ENCODE data around the gene PITPNC1. TPM values are rescaled to one million over a fixed set of nuclear protein-coding genes. Genes with fewer than 3 reads are reported as not detected.

PITPNC1 gene
- total RNA-seq, 4 donors from 2014 or later = 14.1 to 35.5 (median 31.8) TPM

GRCh38 chr17:67393809-67394397 lies 16.8 kb downstream of the PITPNC1 start:
- intact Hi-C loops (cut with DNase I) = no loop called here
- H3K27ac ChIP-seq (replicated peaks in 1 of 4) = no peak overlapping the region
- H3K4me3 ChIP-seq = no peak overlapping the region
- peaks cover 0 to 3% (median 0%) of the 10 kb centered on the region in 4 donors for H3K36me3 ChIP-seq
- DNase-seq (ENCODE audit: extremely low spot score) = no peak
- no peaks in the 10 kb centered on the region for H3K27me3 ChIP-seq
- H3K9me3 ChIP-seq = no peaks in the 10 kb centered on the region
- WGBS = 96% methylated on average over 9 of the region's 9 CpGs
- H3K4me1 ChIP-seq = peaks cover 17 to 33% (median 25%) of the 10 kb centered on the region in 4 donors
- no peak for TF ChIP-seq EP300 (IDR thresholded peaks at IDR 0.05)
- TF ChIP-seq POLR2AphosphoS5 (IDR thresholded peaks at IDR 0.05) = no peak
- TF ChIP-seq CTCF (IDR thresholded peaks at IDR 0.05) = no peak
- no peak for TF ChIP-seq POLR2A (IDR thresholded peaks at IDR 0.05; ENCODE audit: low read depth)

GRCh38 chr17:67399676-67400075 lies 22.6 kb downstream of the PITPNC1 start:
- DNase-seq (ENCODE audit: extremely low spot score) = no peak
- Histone ChIP-seq H3K27me3 (no peaks in the 10 kb centered on the region), H3K9me3 (no peaks in the 10 kb centered on the region), H3K4me3 (no peak overlapping the region), H3K36me3 (no peaks in the 10 kb centered on the region), H3K4me1 (peaks cover 9 to 22% (median 15%) of the 10 kb centered on the region in 4 donors), H3K27ac (replicated peaks in 1 of 4) (no peak overlapping the region)
- intact Hi-C loops (cut with DNase I) = no loop called here
- WGBS = 81% methylated on average over 3 of the region's 3 CpGs
- TF ChIP-seq CTCF (IDR thresholded peaks at IDR 0.05) (no peak), POLR2A (IDR thresholded peaks at IDR 0.05; ENCODE audit: low read depth) (no peak), EP300 (IDR thresholded peaks at IDR 0.05) (no peak), POLR2AphosphoS5 (IDR thresholded peaks at IDR 0.05) (no peak)

- Histone ChIP-seq H3K27ac (replicated peaks in 1 of 4) (peak overlapping the region in 3 of 4 donors; percentile 13 to 32 (median 14)), H3K27me3 (no peaks in the 10 kb centered on the region), H3K4me3 (peak overlapping the region in 2 of 4 donors; percentile 5 to 24), H3K4me1 (peaks cover 9 to 22% (median 15%) of the 10 kb centered on the region in 4 donors), H3K9me3 (no peaks in the 10 kb centered on the region), H3K36me3 (no peaks in the 10 kb centered on the region)
- TF ChIP-seq POLR2A (IDR thresholded peaks at IDR 0.05; ENCODE audit: low read depth) (no peak), POLR2AphosphoS5 (IDR thresholded peaks at IDR 0.05) (no peak), CTCF (IDR thresholded peaks at IDR 0.05) (no peak), EP300 (IDR thresholded peaks at IDR 0.05) (no peak)
- intact Hi-C loops (cut with DNase I) = no loop called here
- no peak for DNase-seq (ENCODE audit: extremely low spot score)
- 20% methylated on average over 6 of the region's 6 CpGs for WGBS
Observed at GRCh38 chr17:67400193-67400592, 23.1 kb downstream of the PITPNC1 start.

- Histone ChIP-seq H3K4me1 (peaks cover 9 to 18% (median 15%) of the 10 kb centered on the region in 4 donors), H3K27me3 (no peaks in the 10 kb centered on the region), H3K9me3 (no peaks in the 10 kb centered on the region), H3K36me3 (no peaks in the 10 kb centered on the region), H3K27ac (replicated peaks in 1 of 4) (peak overlapping the region in 2 of 4 donors; percentile 14), H3K4me3 (no peak overlapping the region)
- TF ChIP-seq POLR2A (IDR thresholded peaks at IDR 0.05; ENCODE audit: low read depth) (no peak), POLR2AphosphoS5 (IDR thresholded peaks at IDR 0.05) (no peak)
- no peak for DNase-seq (ENCODE audit: extremely low spot score)
- 97% methylated on average over 9 of the region's 9 CpGs for WGBS
- intact Hi-C loops (cut with DNase I) = no loop called here
Observed at GRCh38 chr17:67401106-67401505, 24.0 kb downstream of the PITPNC1 start.

- no peak overlapping the region for H3K4me3 ChIP-seq
- H3K27me3 ChIP-seq = no peaks in the 10 kb centered on the region
- TF ChIP-seq CTCF (IDR thresholded peaks at IDR 0.05) (no peak), EP300 (IDR thresholded peaks at IDR 0.05) (no peak)
- no peak for DNase-seq (ENCODE audit: extremely low spot score)
- H3K36me3 ChIP-seq = no peaks in the 10 kb centered on the region
- H3K27ac ChIP-seq (replicated peaks in 1 of 4) = no peak overlapping the region
- intact Hi-C loops (cut with DNase I) = no loop called here
- H3K9me3 ChIP-seq = no peaks in the 10 kb centered on the region
- 89% methylated on average over 16 of the region's 16 CpGs for WGBS
- H3K4me1 ChIP-seq = peaks cover 9 to 16% (median 15%) of the 10 kb centered on the region in 4 donors
Observed at GRCh38 chr17:67401598-67402504, 24.8 kb downstream of the PITPNC1 start.

All from esophagus muscularis mucosa (tissue), 4 donors.